Neuronal stem cell (in vitro differentiated cells): ENCODE data around the gene MRPS34.
A peak's percentile ranks its signal among the peaks of the same experiment; 100 is the strongest.

Experiments
- DNase-seq: peaks from one replicate; pipeline ENCODE4 v3.0.0-alpha.2; 2013; ENCODE audit warnings: low spot score
- H2AFZ ChIP-seq: one replicate; pipeline ENCODE4 v1.6.1; 2013; ENCODE audit warnings: mild to moderate bottlenecking, low read length, inconsistent platforms
- H2AK5ac ChIP-seq: 2 replicates; pipeline ENCODE4 v1.6.1; 2013; ENCODE audit warnings: low read depth, mild to moderate bottlenecking, inconsistent platforms, low read length, moderate library complexity, mixed read lengths
- H2BK120ac ChIP-seq: 2 replicates; pipeline ENCODE4 v1.6.1; 2013; ENCODE audit warnings: low read depth, mild to moderate bottlenecking, inconsistent platforms, low read length, moderate library complexity, mixed read lengths
- H2BK12ac ChIP-seq: one replicate; pipeline ENCODE4 v1.6.1; 2013; ENCODE audit warnings: low read length, inconsistent platforms
- H2BK15ac ChIP-seq: 2 replicates; pipeline ENCODE4 v1.6.1; 2013; ENCODE audit warnings: mild to moderate bottlenecking, low read length, inconsistent platforms, mixed read lengths
- H2BK5ac ChIP-seq: one replicate; pipeline ENCODE4 v1.6.1; 2013; ENCODE audit warnings: inconsistent platforms, mild to moderate bottlenecking, low read length, moderate library complexity
- H3K14ac ChIP-seq: one replicate; pipeline ENCODE4 v1.6.1; 2013; ENCODE audit warnings: low read length, inconsistent platforms
- H3K18ac ChIP-seq: 2 replicates; pipeline ENCODE4 v1.6.1; 2013; ENCODE audit warnings: low read length, inconsistent platforms
- H3K23ac ChIP-seq: 2 replicates; pipeline ENCODE4 v1.6.1; 2013; ENCODE audit warnings: low read depth, mild to moderate bottlenecking, mixed read lengths, low read length, inconsistent platforms; ENCODE audit not compliant: poor library complexity
- H3K27ac ChIP-seq: replicated peaks from 3 replicates; pipeline ENCODE4 v1.5.1; 2013; ENCODE audit warnings: low read length, inconsistent platforms
- H3K27me3 ChIP-seq, 3 experiments: 2 replicates each; pipeline ENCODE4 v1.6.1; 2013; ENCODE audit warnings: low read length in 3 of 3, mild to moderate bottlenecking in 2 of 3, inconsistent platforms in 1 of 3, low read depth in 1 of 3, mixed read lengths in 1 of 3, moderate library complexity in 1 of 3; ENCODE audit not compliant: control insufficient read depth in 3 of 3, insufficient read depth in 3 of 3
- H3K36me3 ChIP-seq, 2 donors: replicated peaks in 1 of 2; 2 replicates each; pipeline ENCODE4 v1.6.1; 2013; ENCODE audit warnings: low read length in 2 of 2; ENCODE audit not compliant: control insufficient read depth in 2 of 2, insufficient read depth in 2 of 2
- H3K4ac ChIP-seq: 2 replicates; pipeline ENCODE4 v1.6.1; 2013; ENCODE audit warnings: inconsistent platforms, mild to moderate bottlenecking, low read length, moderate library complexity
- H3K4me1 ChIP-seq, 2 donors: 1 replicate in 1 of 2; 2 replicates in 1 of 2; pipeline ENCODE4 v1.6.1; 2013; ENCODE audit warnings: low read length in 2 of 2, low read depth in 1 of 2; ENCODE audit not compliant: control insufficient read depth in 2 of 2, insufficient read depth in 1 of 2
- H3K4me2 ChIP-seq: one replicate; pipeline ENCODE4 v1.6.1; 2013; ENCODE audit warnings: mild to moderate bottlenecking, low read length, inconsistent platforms; ENCODE audit not compliant: insufficient read depth, poor library complexity, severe bottlenecking
- H3K4me3 ChIP-seq, 2 donors: 2 replicates each; pipeline ENCODE4 v1.5.1; 2013; ENCODE audit warnings: low read length in 2 of 2, mild to moderate bottlenecking in 2 of 2, inconsistent platforms in 1 of 2, moderate library complexity in 1 of 2
- H3K79me1 ChIP-seq: one replicate; pipeline ENCODE4 v1.6.1; 2013; ENCODE audit warnings: low read depth, mild to moderate bottlenecking, inconsistent platforms, low read length, moderate library complexity
- H3K9ac ChIP-seq: one replicate; pipeline ENCODE4 v1.6.1; 2013; ENCODE audit warnings: mild to moderate bottlenecking, low read depth, low read length, inconsistent platforms; ENCODE audit not compliant: poor library complexity
- H3K9me3 ChIP-seq, 2 donors: replicated peaks in 1 of 2; 2 replicates each; pipeline versions ENCODE3 to v1.6.1; 2013; ENCODE audit warnings: low read length in 2 of 2, mild to moderate bottlenecking in 2 of 2, inconsistent platforms in 1 of 2, low read depth in 1 of 2, mixed read lengths in 1 of 2, moderate library complexity in 1 of 2; ENCODE audit not compliant: control insufficient read depth in 2 of 2, insufficient read depth in 1 of 2
- H4K8ac ChIP-seq: one replicate; pipeline ENCODE4 v1.6.1; 2013; ENCODE audit warnings: low read depth, mild to moderate bottlenecking, inconsistent platforms, low read length, moderate library complexity
- H4K91ac ChIP-seq: one replicate; pipeline ENCODE4 v1.6.1; 2013; ENCODE audit warnings: low read length, low read depth, mild to moderate bottlenecking, inconsistent platforms; ENCODE audit not compliant: poor library complexity
- WGBS, 2 donors: extraction: QIAGEN DNeasy Blood & Tissue Kit; methylation state at CpG; one replicate each; pipeline ENCODE4 v1.1.7; 2013; ENCODE audit warnings: missing lambda C conversion rate in 2 of 2, mixed read lengths in 1 of 2; ENCODE audit not compliant: insufficient read length in 2 of 2, insufficient replicate concordance in 1 of 2; ENCODE audit errors: extremely low coverage in 2 of 2; 5-methylcytosine and 5-hydroxymethylcytosine counted together

MRPS34 gene

GRCh38 chr16:1749152-1750117 is 23.5 kb downstream of the MRPS34 start:
- H2BK12ac ChIP-seq: no peak overlapping the region
- H3K18ac ChIP-seq: no peak overlapping the region
- no peak overlapping the region for H3K4me2 ChIP-seq
- no peak overlapping the region for H3K4ac ChIP-seq
- H3K14ac ChIP-seq: no peak overlapping the region
- H4K8ac ChIP-seq: no peak overlapping the region
- H3K79me1 ChIP-seq: peaks cover 1% of the 10 kb centered on the region
- no peak overlapping the region for H2AK5ac ChIP-seq
- H3K9ac ChIP-seq: no peak overlapping the region
- no peaks in the 10 kb centered on the region for H3K4me1 ChIP-seq
- H3K27me3 ChIP-seq: no peaks in the 10 kb centered on the region
- H3K4me3 ChIP-seq: peak overlapping the region in 1 of 2 donors; percentile 3
- H2BK15ac ChIP-seq: no peak overlapping the region
- H4K91ac ChIP-seq: no peak overlapping the region
- no peak overlapping the region for H2AFZ ChIP-seq
- H3K36me3 ChIP-seq: peaks cover 41 to 80% of the 10 kb centered on the region in 2 donors
- DNase-seq: no peak
- H3K27ac ChIP-seq: no peak overlapping the region
- no peak overlapping the region for H2BK5ac ChIP-seq
- H3K9me3 ChIP-seq: peaks cover 0 to 1% of the 10 kb centered on the region in 2 donors
- no peak overlapping the region for H2BK120ac ChIP-seq
- WGBS, 2 donors: no CpG with 5 or more reads among the region's 29 CpGs
- peak overlapping the region; percentile 5 for H3K23ac ChIP-seq

- Histone ChIP-seq H3K4me1 (no peaks in the 10 kb centered on the region), H3K4ac (no peak overlapping the region), H3K9ac (no peak overlapping the region), H3K36me3 (peaks cover 45 to 87% of the 10 kb centered on the region in 2 donors), H4K8ac (no peak overlapping the region), H3K79me1 (peaks cover 1% of the 10 kb centered on the region), H2BK12ac (no peak overlapping the region), H3K23ac (no peak overlapping the region), H2BK120ac (no peak overlapping the region), H3K14ac (no peak overlapping the region), H2AFZ (no peak overlapping the region), H3K27ac (no peak overlapping the region), H2BK5ac (no peak overlapping the region), H3K18ac (no peak overlapping the region), H3K4me2 (no peak overlapping the region), H3K9me3 (peaks cover 0 to 1% of the 10 kb centered on the region in 2 donors), H3K4me3 (no peak overlapping the region), H2BK15ac (no peak overlapping the region), H4K91ac (no peak overlapping the region), H2AK5ac (no peak overlapping the region), H3K27me3 (no peaks in the 10 kb centered on the region)
- WGBS, 2 donors: no CpG with 5 or more reads among the region's 11 CpGs
- DNase-seq: no peak
Measured at GRCh38 chr16:1747934-1748333, 25.0 kb downstream of the MRPS34 start.

GRCh38 chr16:1746693-1747195 is 26.2 kb downstream of the MRPS34 start:
- Histone ChIP-seq H2BK15ac (no peak overlapping the region), H2BK120ac (no peak overlapping the region), H2BK5ac (no peak overlapping the region), H3K4me2 (no peak overlapping the region), H3K27ac (no peak overlapping the region), H3K9ac (peak overlapping the region; percentile 44), H3K14ac (no peak overlapping the region), H3K79me1 (peaks cover 1% of the 10 kb centered on the region), H3K4me1 (no peaks in the 10 kb centered on the region), H4K8ac (no peak overlapping the region), H3K27me3 (no peaks in the 10 kb centered on the region), H3K36me3 (peaks cover 38 to 83% of the 10 kb centered on the region in 2 donors), H2AFZ (no peak overlapping the region), H3K4me3 (no peak overlapping the region), H2AK5ac (no peak overlapping the region), H3K9me3 (peaks cover 0 to 1% of the 10 kb centered on the region in 2 donors), H3K4ac (no peak overlapping the region), H2BK12ac (peak overlapping the region; percentile 41), H3K18ac (no peak overlapping the region), H4K91ac (no peak overlapping the region), H3K23ac (peak overlapping the region; percentile 65)
- DNase-seq: no peak
- WGBS, 2 donors: no CpG with 5 or more reads among the region's 31 CpGs
